Measurements from ENCODE around the gene ATP6V1G2.

ATP6V1G2 gene

DNA sequence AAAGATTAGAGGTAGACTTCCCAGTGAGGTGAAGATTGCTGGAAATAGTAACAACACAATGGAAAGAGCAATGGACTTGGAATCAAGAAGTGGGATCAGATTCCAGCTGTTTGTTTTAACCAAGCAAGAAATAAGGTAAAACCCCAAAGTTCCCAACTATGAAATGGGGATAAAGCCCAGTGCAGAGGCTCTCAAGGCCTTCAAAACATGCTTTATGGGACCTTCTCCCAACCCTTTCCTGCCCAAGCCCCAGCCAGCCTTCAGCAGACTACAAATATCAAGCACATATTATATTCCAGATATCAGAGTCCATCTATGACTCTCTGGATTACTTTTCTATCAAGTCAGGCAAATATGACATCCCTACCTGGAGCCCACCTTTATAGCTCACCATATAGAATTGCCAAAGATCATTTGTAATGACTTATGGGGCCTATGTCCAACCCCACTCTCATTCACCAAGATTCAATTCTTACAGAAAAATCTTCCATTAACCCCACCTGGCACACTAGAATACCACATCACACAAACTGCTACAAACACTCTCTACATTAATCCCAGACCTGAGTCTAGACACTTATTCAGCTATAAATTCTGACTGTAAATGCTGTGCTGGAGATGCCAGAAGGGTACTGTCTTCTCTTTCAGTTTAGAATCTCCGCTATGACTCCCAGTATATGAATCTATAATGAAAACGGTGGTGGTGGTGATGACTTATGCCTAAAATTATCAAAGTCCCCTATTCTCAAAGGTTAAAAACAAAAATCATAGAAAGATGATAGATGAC is 10.7 kb downstream of the ATP6V1G2 start:
- H3K9ac ChIP-seq (ENCODE audit: low read depth in 1 of 2, low read length in 2 of 2) = no peak overlapping the region

DNA sequence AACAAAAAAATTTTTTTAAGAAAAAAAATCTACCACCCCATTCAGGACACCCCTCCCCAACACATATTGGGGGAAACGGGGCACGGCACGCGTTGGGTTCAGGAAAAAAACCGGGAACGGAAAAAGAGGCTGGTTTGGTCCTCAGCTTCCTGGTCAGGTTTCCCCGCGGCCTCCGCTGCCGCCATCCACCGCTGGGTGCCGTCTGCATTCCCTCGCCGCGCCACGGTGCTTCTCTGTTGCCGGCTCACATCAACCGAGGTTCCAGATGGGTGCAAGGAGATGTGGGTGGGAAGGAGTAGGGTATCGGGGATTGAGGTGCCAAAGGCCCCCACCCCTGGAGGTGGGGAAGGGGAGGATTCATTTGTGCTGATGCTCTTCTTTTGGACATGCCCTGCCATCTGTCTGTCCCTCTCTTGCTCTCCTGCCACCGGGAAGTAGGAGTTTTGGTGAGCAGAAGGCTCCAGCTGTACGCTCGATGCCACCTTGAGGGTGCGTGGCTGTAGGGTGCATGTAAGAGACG is 11.8 kb downstream of the ATP6V1G2 start:
- Histone ChIP-seq H3K9ac (ENCODE audit: low read depth in 1 of 2, low read length in 2 of 2) (no peak overlapping the region), H3K27me3 (ENCODE audit: control insufficient read depth in 1 of 2, insufficient read depth in 2 of 2, low read length in 2 of 2) (no peaks in the 10 kb centered on the region), H3K36me3 (ENCODE audit: control insufficient read depth in 1 of 2, insufficient read depth in 2 of 2, low read length in 2 of 2) (peaks cover 62 to 96% of the 10 kb centered on the region in 2 donors), H3K4me3 (ENCODE audit: low read depth in 1 of 2, low read length in 2 of 2) (no peak overlapping the region), H3K9me3 (ENCODE audit: control insufficient read depth in 1 of 2, low read length in 2 of 2) (no peaks in the 10 kb centered on the region), H3K4me1 (ENCODE audit: control insufficient read depth in 1 of 2, insufficient read depth in 2 of 2, low read length in 2 of 2) (peaks cover 10 to 13% of the 10 kb centered on the region in 2 donors), H3K27ac (ENCODE audit: low read depth, low read length) (no peak overlapping the region)

More for the DNA sequence above, 10.7 kb downstream of the ATP6V1G2 start:
- Histone ChIP-seq H3K36me3 (ENCODE audit: control insufficient read depth in 1 of 2, insufficient read depth in 2 of 2, low read length in 2 of 2) (peaks cover 59 to 95% of the 10 kb centered on the region in 2 donors), H3K9me3 (ENCODE audit: control insufficient read depth in 1 of 2, low read length in 2 of 2) (no peaks in the 10 kb centered on the region), H3K4me3 (ENCODE audit: low read depth in 1 of 2, low read length in 2 of 2) (no peak overlapping the region), H3K27me3 (ENCODE audit: control insufficient read depth in 1 of 2, insufficient read depth in 2 of 2, low read length in 2 of 2) (no peaks in the 10 kb centered on the region), H3K4me1 (ENCODE audit: control insufficient read depth in 1 of 2, insufficient read depth in 2 of 2, low read length in 2 of 2) (peaks cover 20 to 23% of the 10 kb centered on the region in 2 donors), H3K27ac (ENCODE audit: low read depth, low read length) (no peak overlapping the region)

DNA sequence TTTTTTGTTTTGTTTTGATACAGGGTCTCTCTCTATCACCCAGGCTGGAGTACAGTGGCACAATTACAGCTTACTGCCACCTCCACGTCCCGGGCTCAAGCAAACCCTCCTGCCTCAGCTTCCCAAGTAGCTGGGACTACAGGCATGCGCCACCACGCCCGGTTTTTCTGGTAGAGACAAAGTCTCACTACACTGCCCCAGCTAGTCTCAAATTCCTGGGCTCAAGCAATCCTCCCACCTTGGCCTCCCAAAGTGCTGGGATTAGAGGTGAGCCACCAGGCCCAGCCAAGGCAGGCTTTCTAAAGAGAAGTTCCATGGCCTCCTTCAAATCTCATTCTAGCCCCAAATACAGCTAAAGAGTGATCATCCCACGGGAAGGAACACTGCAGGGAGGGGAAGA is 12.4 kb downstream of the ATP6V1G2 start:
- Histone ChIP-seq H3K27ac (ENCODE audit: low read depth, low read length) (no peak overlapping the region), H3K9me3 (ENCODE audit: control insufficient read depth in 1 of 2, low read length in 2 of 2) (no peaks in the 10 kb centered on the region), H3K4me1 (ENCODE audit: control insufficient read depth in 1 of 2, insufficient read depth in 2 of 2, low read length in 2 of 2) (peaks cover 4 to 7% of the 10 kb centered on the region in 2 donors), H3K9ac (ENCODE audit: low read depth in 1 of 2, low read length in 2 of 2) (no peak overlapping the region), H3K36me3 (ENCODE audit: control insufficient read depth in 1 of 2, insufficient read depth in 2 of 2, low read length in 2 of 2) (peaks cover 56 to 93% of the 10 kb centered on the region in 2 donors), H3K27me3 (ENCODE audit: control insufficient read depth in 1 of 2, insufficient read depth in 2 of 2, low read length in 2 of 2) (no peaks in the 10 kb centered on the region), H3K4me3 (ENCODE audit: low read depth in 1 of 2, low read length in 2 of 2) (no peak overlapping the region)

DNA sequence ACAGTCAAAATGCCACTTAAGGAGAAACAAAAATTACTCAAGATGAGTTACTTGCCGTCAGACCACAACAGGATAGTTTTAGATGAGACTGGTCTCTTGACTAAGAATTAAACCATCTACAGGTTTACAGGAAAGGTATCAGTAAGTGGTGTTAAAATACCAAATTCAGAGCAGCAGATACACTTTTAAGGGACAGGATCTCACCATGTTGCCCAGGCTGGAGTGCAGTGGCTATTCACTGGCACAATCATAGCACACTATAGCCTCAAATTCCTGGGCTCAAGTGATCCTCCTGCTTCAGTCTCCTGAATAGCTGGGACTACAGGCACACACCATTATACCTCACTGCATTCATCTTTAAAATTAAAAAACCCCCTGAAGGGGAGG is 13.0 kb downstream of the ATP6V1G2 start:
- Histone ChIP-seq H3K4me1 (ENCODE audit: control insufficient read depth in 1 of 2, insufficient read depth in 2 of 2, low read length in 2 of 2) (peaks cover 0 to 2% of the 10 kb centered on the region in 2 donors), H3K9ac (ENCODE audit: low read depth in 1 of 2, low read length in 2 of 2) (no peak overlapping the region), H3K27me3 (ENCODE audit: control insufficient read depth in 1 of 2, insufficient read depth in 2 of 2, low read length in 2 of 2) (no peaks in the 10 kb centered on the region), H3K4me3 (ENCODE audit: low read depth in 1 of 2, low read length in 2 of 2) (no peak overlapping the region), H3K27ac (ENCODE audit: low read depth, low read length) (no peak overlapping the region), H3K36me3 (ENCODE audit: control insufficient read depth in 1 of 2, insufficient read depth in 2 of 2, low read length in 2 of 2) (peaks cover 51 to 87% of the 10 kb centered on the region in 2 donors), H3K9me3 (ENCODE audit: control insufficient read depth in 1 of 2, low read length in 2 of 2) (no peaks in the 10 kb centered on the region)

DNA sequence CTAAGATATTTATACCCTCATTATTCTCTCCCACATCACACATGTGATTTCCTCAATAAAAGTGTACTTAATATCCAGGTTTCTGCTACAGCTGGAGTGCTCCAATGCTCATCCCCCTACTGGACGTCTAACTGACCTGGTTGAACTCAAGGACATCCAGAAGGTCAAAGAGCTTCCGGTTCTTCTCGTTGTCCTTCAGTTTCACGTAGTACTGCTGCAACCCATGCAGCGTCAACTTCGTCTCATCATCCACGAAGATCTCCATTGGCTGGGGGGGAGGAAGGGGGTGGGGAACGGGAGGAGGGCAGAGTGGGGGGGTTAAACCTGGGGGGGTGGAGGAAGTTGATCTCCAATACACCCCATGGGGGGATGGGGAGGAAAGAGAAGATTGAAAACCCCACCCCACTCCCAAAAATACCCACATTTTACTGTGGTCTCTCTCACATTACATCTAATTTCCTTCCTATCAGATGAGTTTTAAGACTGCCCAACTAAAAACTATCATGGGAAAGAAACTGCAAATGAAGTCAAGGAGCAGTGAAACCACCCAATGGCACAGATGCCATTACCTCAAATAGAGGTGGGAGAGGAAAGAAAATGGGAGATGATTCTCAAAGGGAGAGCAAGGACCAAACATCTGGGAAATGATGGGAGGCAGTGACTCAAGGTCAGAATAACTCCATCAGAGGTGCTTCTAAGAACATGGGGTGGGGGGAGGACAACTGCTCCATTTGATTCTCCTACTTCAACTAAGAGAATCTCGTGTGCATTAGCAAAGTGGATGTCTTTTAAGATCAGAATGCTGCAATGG is 13.6 kb downstream of the ATP6V1G2 start:
- H3K36me3 ChIP-seq (ENCODE audit: control insufficient read depth in 1 of 2, insufficient read depth in 2 of 2, low read length in 2 of 2) = peaks cover 50 to 82% of the 10 kb centered on the region in 2 donors
- H3K9ac ChIP-seq (ENCODE audit: low read depth in 1 of 2, low read length in 2 of 2) = no peak overlapping the region
- H3K27me3 ChIP-seq (ENCODE audit: control insufficient read depth in 1 of 2, insufficient read depth in 2 of 2, low read length in 2 of 2) = no peaks in the 10 kb centered on the region

DNA sequence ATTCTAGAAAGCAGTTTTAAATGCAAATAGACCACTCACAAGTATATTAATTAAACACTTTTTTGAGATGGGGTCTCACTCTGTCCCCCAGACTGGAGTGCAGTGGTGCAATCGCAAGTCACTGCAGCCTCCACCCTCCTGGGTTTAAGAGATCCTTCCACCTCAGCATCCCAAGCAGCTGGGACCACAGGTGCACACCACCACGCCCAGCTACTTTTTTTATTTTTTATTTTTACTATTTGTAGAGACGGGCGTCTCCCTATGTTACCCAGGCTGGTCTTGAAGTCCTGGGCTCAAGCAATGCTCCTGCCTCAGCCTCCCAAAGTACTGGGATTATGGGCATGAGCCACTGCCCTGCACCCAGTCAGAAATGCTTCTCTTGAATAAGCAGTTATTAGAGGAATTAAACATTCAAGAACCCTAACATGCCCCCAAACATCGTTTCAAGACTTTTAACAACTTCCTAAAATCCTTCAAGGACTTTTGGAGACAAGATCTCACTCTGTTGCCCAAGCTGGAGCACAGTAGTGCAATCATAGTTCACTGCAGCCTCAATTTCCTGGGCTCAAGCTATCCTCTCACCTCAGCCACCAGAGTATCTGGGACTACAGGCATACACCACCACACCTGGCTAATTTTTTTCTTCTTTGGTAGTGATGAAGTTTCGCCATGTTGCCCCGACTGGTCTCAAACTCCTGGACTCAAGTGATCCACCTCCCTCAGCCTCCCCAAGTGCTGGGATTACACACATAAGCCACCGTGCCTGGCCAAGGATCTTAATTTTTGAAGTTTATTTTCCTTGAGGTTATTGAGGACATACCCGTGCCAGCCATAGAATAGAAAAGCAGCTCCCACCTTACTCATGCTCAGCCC is 14.4 kb downstream of the ATP6V1G2 start:
- Histone ChIP-seq H3K27ac (ENCODE audit: low read depth, low read length) (no peak overlapping the region), H3K9ac (ENCODE audit: low read depth in 1 of 2, low read length in 2 of 2) (no peak overlapping the region), H3K4me1 (ENCODE audit: control insufficient read depth in 1 of 2, insufficient read depth in 2 of 2, low read length in 2 of 2) (no peaks in the 10 kb centered on the region), H3K9me3 (ENCODE audit: control insufficient read depth in 1 of 2, low read length in 2 of 2) (no peaks in the 10 kb centered on the region), H3K36me3 (ENCODE audit: control insufficient read depth in 1 of 2, insufficient read depth in 2 of 2, low read length in 2 of 2) (peaks cover 50 to 75% of the 10 kb centered on the region in 2 donors), H3K27me3 (ENCODE audit: control insufficient read depth in 1 of 2, insufficient read depth in 2 of 2, low read length in 2 of 2) (no peaks in the 10 kb centered on the region), H3K4me3 (ENCODE audit: low read depth in 1 of 2, low read length in 2 of 2) (no peak overlapping the region)

More for the DNA sequence above, 13.6 kb downstream of the ATP6V1G2 start:
- no peaks in the 10 kb centered on the region for H3K4me1 ChIP-seq (ENCODE audit: control insufficient read depth in 1 of 2, insufficient read depth in 2 of 2, low read length in 2 of 2)
- H3K4me3 ChIP-seq (ENCODE audit: low read depth in 1 of 2, low read length in 2 of 2) = no peak overlapping the region
- H3K9me3 ChIP-seq (ENCODE audit: control insufficient read depth in 1 of 2, low read length in 2 of 2) = no peaks in the 10 kb centered on the region
- H3K27ac ChIP-seq (ENCODE audit: low read depth, low read length) = no peak overlapping the region

DNA sequence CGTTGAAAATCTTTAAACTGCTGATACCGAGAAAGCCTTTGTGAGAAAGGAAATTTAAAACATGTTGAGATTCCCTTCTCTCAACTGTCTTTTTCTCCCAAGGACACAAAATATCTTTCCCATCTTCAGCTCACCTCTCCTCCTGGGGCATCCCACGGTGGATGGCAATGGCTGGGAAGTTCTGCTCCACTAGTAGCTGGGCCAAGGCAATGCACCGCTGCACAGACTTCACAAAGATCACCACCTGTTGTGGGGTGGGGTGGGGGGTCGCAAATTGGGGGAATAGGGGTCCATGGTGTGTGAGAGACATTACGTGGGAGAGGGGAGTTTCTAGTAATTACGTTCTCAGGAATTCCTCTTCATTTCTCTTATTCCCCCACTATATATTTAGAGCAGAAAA is 15.2 kb downstream of the ATP6V1G2 start:
- peaks cover 44 to 67% of the 10 kb centered on the region in 2 donors for H3K36me3 ChIP-seq (ENCODE audit: control insufficient read depth in 1 of 2, insufficient read depth in 2 of 2, low read length in 2 of 2)
- no peak overlapping the region for H3K9ac ChIP-seq (ENCODE audit: low read depth in 1 of 2, low read length in 2 of 2)
- no peak overlapping the region for H3K4me3 ChIP-seq (ENCODE audit: low read depth in 1 of 2, low read length in 2 of 2)
- H3K4me1 ChIP-seq (ENCODE audit: control insufficient read depth in 1 of 2, insufficient read depth in 2 of 2, low read length in 2 of 2) = peaks cover 0 to 2% of the 10 kb centered on the region in 2 donors
- no peaks in the 10 kb centered on the region for H3K9me3 ChIP-seq (ENCODE audit: control insufficient read depth in 1 of 2, low read length in 2 of 2)
- H3K27ac ChIP-seq (ENCODE audit: low read depth, low read length) = no peak overlapping the region
- H3K27me3 ChIP-seq (ENCODE audit: control insufficient read depth in 1 of 2, insufficient read depth in 2 of 2, low read length in 2 of 2) = no peaks in the 10 kb centered on the region

DNA sequence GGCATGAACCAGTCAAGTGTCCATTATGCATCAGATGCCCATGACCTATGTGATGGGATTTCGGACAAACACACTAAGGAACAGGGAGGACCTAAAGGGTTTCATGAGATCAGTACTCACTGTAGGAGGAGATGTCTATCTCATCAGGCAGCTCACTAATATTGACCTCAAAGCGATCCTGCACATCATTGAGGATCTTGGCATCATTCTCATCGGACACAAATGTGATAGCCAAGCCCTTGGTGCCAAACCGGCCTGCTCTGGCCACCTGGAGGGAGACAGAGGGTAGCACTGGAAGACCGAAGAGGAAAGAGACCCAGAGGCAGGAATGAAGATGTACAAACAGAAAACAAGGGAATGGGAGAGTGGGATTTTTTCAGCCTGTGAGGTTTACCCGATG is 15.7 kb downstream of the ATP6V1G2 start:
- Histone ChIP-seq H3K9me3 (ENCODE audit: control insufficient read depth in 1 of 2, low read length in 2 of 2) (no peaks in the 10 kb centered on the region), H3K9ac (ENCODE audit: low read depth in 1 of 2, low read length in 2 of 2) (no peak overlapping the region), H3K4me1 (ENCODE audit: control insufficient read depth in 1 of 2, insufficient read depth in 2 of 2, low read length in 2 of 2) (peaks cover 3 to 7% of the 10 kb centered on the region in 2 donors), H3K27ac (ENCODE audit: low read depth, low read length) (no peak overlapping the region), H3K4me3 (ENCODE audit: low read depth in 1 of 2, low read length in 2 of 2) (no peak overlapping the region), H3K27me3 (ENCODE audit: control insufficient read depth in 1 of 2, insufficient read depth in 2 of 2, low read length in 2 of 2) (no peaks in the 10 kb centered on the region), H3K36me3 (ENCODE audit: control insufficient read depth in 1 of 2, insufficient read depth in 2 of 2, low read length in 2 of 2) (peaks cover 39 to 62% of the 10 kb centered on the region in 2 donors)

DNA sequence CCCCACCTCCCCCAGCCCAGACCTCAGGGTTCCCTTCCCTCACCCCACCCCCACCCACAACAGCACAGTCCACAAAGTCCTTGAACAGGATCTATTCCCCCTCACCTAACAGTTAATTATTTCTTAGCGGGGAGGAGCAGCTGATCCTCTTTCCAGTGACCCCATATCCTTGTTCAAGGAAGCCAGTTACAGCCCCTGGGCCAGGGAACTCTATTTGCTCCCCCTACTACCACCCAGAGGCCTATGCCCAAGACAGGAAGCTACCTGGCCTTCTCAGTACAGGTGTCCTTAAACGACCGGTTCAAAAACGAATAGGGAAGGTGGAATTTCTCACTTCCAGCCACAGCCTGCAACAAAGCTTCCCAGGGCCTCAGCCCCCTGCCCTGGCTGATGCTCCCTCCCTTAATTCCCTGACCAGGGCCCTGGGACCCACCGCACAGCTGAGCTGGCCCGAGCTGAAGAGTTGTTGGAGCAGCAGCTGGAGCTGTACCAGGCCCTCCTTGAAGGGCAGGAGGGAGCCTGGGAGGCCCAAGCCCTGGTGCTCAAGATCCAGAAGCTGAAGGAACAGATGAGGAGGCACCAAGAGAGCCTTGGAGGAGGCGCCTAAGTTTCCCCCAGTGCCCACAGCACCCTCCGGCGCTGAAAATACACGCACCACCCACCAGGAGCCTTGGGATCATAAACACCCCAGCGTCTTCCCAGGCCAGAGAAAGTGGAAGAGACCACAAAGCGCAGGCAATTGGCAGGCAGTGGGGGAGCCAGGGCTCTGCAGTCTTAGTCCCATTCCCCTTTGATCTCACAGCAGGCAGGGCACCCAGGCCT is 16.9 kb downstream of the ATP6V1G2 start:
- H3K9ac ChIP-seq (ENCODE audit: low read depth in 1 of 2, low read length in 2 of 2) = no peak overlapping the region
- no peak overlapping the region for H3K27ac ChIP-seq (ENCODE audit: low read depth, low read length)
- H3K9me3 ChIP-seq (ENCODE audit: control insufficient read depth in 1 of 2, low read length in 2 of 2) = no peaks in the 10 kb centered on the region
- no peak overlapping the region for H3K4me3 ChIP-seq (ENCODE audit: low read depth in 1 of 2, low read length in 2 of 2)
- H3K4me1 ChIP-seq (ENCODE audit: control insufficient read depth in 1 of 2, insufficient read depth in 2 of 2, low read length in 2 of 2) = peaks cover 6 to 8% of the 10 kb centered on the region in 2 donors
- peaks cover 28 to 50% of the 10 kb centered on the region in 2 donors for H3K36me3 ChIP-seq (ENCODE audit: control insufficient read depth in 1 of 2, insufficient read depth in 2 of 2, low read length in 2 of 2)
- H3K27me3 ChIP-seq (ENCODE audit: control insufficient read depth in 1 of 2, insufficient read depth in 2 of 2, low read length in 2 of 2) = no peaks in the 10 kb centered on the region
